HG03558 (cell line): ENCODE measurements around the gene SALL4.
"Not testable (repeated sequence)": the region's sequence is repeated elsewhere in the genome, so short reads cannot be mapped to it uniquely, and the experiment has no call there.

Source experiments
- ATAC-seq: cut with Tn5 transposase; IDR thresholded peaks from one replicate; pipeline ENCODE4 v1.9.1; 2021; ENCODE audit warnings: moderate number of reproducible peaks; ENCODE audit not compliant: unreplicated experiment; ENCODE audit errors: extremely low read depth

SALL4 gene

GRCh38 chr20:51802170-51802751 is at the start of gene SALL4:
SALL4 (minus strand) TSS chr20:51802521; CDS start chr20:51802408, 113 bp downstream.
- no peak for ATAC-seq

- ATAC-seq = no peak
Observed at GRCh38 chr20:51848346-51848745, 46.0 kb upstream of the SALL4 start.

GRCh38 chr20:51840865-51841264 is 38.5 kb upstream of the SALL4 start:
- no peak for ATAC-seq

GRCh38 chr20:51837876-51838420 is 35.6 kb upstream of the SALL4 start:
- no peak for ATAC-seq

- ATAC-seq = no peak
Observed at GRCh38 chr20:51837436-51837835, 35.1 kb upstream of the SALL4 start.

GRCh38 chr20:51833326-51833725 is 31.0 kb upstream of the SALL4 start:
- no peak for ATAC-seq

- no peak for ATAC-seq
Observed at GRCh38 chr20:51832276-51832675, 30.0 kb upstream of the SALL4 start.

GRCh38 chr20:51831866-51832265 is 29.5 kb upstream of the SALL4 start:
- no peak for ATAC-seq

GRCh38 chr20:51830538-51830937 is 28.2 kb upstream of the SALL4 start:
- ATAC-seq = no peak

GRCh38 chr20:51828762-51829161 is 26.4 kb upstream of the SALL4 start:
- no peak for ATAC-seq

GRCh38 chr20:51826372-51826771 is 24.1 kb upstream of the SALL4 start:
- ATAC-seq = no peak

GRCh38 chr20:51818479-51819008 is 16.2 kb upstream of the SALL4 start:
- no peak for ATAC-seq

GRCh38 chr20:51816856-51817255 is 14.5 kb upstream of the SALL4 start:
- ATAC-seq = not testable (repeated sequence)

- ATAC-seq = no peak
Observed at GRCh38 chr20:51815383-51816076, 13.2 kb upstream of the SALL4 start.

GRCh38 chr20:51812861-51813260 is 10.5 kb upstream of the SALL4 start:
- no peak for ATAC-seq

GRCh38 chr20:51811514-51812128 is 9.3 kb upstream of the SALL4 start:
- ATAC-seq = no peak

- ATAC-seq = no peak
Observed at GRCh38 chr20:51811042-51811355, 8.7 kb upstream of the SALL4 start.

- no peak for ATAC-seq
Observed at GRCh38 chr20:51810155-51811041, 8.1 kb upstream of the SALL4 start.

GRCh38 chr20:51807720-51808250 is 5.5 kb upstream of the SALL4 start:
- ATAC-seq = no peak

- ATAC-seq = no peak
Observed at GRCh38 chr20:51804754-51805153, 2.4 kb upstream of the SALL4 start.
